ENCODE results near the gene HPCAL1. TPM values are rescaled to one million over a fixed set of nuclear protein-coding genes. Genes with fewer than 3 reads are reported as not detected.

Gene HPCAL1
- total RNA-seq, 1 donor from 2014 or later = 401 TPM

DNA sequence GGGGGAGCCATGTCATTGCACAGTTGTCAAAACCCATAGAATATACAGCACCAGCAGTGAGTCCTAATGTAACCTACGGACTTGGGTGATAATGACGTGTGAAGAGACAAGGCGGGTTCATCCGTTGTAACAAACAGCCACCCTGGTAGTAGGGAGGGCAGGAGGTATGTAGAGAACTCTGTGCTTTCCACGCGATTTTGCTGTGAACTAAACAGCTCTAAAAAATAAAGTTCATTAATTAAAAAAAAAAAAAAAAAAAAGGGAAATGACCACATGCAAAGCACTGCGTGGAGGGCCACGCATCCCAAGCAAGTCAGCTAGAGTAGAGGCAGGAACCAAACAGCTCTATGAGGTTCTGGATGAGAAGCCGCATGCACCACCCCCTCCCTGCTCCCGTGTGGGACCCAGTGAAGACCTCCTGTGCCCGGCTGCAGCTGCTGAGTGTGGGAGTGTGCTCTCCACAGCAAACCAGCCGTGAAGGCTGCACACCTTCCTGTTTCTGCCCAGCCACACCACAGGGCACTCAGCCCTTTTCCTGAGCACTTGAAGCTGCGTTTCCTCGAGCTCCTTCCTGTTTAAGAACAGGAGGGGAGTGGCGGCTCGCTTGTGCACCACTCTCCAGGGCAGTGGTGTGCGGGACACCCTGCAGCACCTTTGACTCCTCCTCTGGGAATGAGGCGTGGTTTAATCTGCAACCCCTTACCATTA is 79.8 kb downstream of the HPCAL1 start:
- intact Hi-C loops (cut with DNase I) = no loop called here
- TF ChIP-seq, protein P1, sequence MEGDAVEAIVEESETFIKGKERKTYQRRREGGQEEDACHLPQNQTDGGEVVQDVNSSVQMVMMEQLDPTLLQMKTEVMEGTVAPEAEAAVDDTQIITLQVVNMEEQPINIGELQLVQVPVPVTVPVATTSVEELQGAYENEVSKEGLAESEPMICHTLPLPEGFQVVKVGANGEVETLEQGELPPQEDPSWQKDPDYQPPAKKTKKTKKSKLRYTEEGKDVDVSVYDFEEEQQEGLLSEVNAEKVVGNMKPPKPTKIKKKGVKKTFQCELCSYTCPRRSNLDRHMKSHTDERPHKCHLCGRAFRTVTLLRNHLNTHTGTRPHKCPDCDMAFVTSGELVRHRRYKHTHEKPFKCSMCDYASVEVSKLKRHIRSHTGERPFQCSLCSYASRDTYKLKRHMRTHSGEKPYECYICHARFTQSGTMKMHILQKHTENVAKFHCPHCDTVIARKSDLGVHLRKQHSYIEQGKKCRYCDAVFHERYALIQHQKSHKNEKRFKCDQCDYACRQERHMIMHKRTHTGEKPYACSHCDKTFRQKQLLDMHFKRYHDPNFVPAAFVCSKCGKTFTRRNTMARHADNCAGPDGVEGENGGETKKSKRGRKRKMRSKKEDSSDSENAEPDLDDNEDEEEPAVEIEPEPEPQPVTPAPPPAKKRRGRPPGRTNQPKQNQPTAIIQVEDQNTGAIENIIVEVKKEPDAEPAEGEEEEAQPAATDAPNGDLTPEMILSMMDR (IDR thresholded peaks at IDR 0.05) = no peak
- Histone ChIP-seq H3K27me3 (no peaks in the 10 kb centered on the region), H3K4me3 (no peak overlapping the region), H3K27ac (no peak overlapping the region), H3K36me3 (no peaks in the 10 kb centered on the region), H3K4me1 (no peaks in the 10 kb centered on the region), H3K9me3 (no peaks in the 10 kb centered on the region)
- DNase-seq (ENCODE audit: low spot score in 2 of 2) = no peak

DNA sequence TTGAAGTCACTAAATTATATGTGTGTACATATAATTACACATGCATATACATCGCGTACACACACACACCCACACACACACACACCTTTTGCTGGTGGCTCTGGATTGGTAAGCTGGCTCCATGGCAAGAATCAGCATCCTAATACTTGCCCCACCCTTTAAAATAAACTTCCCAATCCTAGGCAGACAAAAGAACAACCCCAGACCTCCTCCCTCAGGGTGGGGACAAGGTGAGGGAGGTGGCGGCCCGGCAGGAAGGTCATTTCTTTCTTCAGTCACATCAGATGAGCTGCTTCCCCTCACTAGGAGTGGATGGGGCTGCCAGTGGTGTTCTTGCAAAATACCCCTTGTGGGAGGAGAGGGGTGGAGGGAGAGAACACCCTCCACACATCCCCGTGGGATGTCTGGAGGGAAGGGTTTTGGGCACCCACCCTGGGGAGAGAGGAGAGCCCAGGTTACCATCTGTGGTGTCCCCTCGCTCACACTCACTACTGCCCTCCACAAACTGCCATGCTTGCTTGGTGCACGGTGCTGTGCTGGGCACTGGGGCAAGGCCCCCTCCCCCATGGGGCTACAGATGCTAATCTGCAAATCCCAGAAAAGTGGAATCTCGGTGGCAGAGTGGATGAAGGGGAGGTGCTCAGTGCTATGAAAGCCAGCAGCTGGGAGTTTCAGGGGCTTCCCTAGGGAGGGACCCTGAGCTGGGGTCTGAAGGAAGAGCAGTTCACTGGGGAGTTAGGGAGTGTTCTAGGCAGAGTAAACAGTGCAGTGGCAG is 81.4 kb downstream of the HPCAL1 start:
- TF ChIP-seq, protein P1 (IDR thresholded peaks at IDR 0.05) = no peak
- Histone ChIP-seq H3K27ac (no peak overlapping the region), H3K36me3 (no peaks in the 10 kb centered on the region), H3K4me3 (no peak overlapping the region), H3K4me1 (no peaks in the 10 kb centered on the region), H3K27me3 (no peaks in the 10 kb centered on the region), H3K9me3 (no peaks in the 10 kb centered on the region)
- intact Hi-C loops (cut with DNase I) = no loop called here
- DNase-seq (ENCODE audit: low spot score in 2 of 2) = no peak

DNA sequence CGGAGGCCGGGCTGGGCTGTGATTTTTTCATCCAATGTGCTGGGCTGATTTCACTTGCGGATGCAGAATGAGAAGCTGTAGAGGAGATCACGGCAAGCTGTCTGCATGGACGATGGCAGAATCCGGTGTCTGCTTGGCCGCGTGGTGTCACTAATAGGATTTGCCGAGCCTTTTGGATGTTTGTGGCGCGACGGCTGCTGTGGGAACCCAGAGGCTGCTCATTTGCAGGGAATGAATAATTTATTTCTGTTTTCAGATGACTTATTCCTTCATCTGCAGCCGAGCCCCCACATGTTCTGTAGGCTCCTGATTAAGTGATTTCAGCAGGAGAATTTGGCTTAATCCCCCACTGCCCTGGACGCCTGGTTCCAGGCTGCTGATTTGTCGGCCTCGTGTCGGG is 82.8 kb downstream of the HPCAL1 start:
- peaks cover 0 to 3% of the 10 kb centered on the region in 2 donors for H3K4me1 ChIP-seq
- no peak overlapping the region for H3K27ac ChIP-seq
- no peaks in the 10 kb centered on the region for H3K36me3 ChIP-seq
- DNase-seq (ENCODE audit: low spot score in 2 of 2) = no peak
- TF ChIP-seq, protein P1 (IDR thresholded peaks at IDR 0.05) = no peak
- H3K9me3 ChIP-seq = no peaks in the 10 kb centered on the region
- no peak overlapping the region for H3K4me3 ChIP-seq
- intact Hi-C loops (cut with DNase I) = no loop called here
- H3K27me3 ChIP-seq = no peaks in the 10 kb centered on the region

DNA sequence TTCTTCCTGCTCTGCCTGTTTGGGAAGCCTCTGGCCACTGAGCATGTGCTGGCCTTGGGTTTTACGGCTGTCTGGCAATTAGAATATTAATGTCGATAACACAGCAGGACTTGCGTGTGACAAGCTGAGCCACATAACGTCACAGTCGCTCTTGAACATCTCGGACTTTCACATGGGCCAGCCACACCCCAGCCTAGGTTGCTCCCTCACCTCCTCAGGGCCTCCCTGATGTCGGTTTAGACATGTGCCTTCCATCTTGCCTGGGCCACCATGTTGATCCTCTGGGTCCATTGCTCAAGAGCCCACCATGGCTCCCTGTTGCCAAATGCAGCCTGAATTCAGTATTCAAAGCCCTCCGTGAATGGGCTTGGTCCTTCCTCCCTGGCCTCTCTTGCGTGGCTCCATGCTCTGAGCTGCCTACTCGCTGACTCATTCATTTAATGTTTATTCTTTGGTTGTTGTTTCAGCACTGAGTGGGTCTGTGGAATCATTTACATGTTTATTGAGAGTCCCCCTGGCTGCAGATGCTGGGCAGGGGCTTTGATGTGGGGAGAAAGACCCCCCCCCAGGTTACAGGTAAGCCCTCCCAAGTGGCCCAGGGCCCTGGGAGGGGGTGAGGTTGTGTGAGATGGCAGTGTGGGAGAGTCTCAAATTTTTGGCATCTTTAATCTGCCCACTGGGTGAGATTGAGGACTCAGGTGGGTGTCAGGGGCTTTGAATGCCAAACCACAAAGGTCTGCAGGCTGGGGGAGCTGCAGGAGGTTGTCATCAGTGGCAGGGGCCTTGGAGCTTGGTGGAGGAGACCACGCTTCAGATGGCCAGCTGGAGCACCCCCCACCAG is 83.4 kb downstream of the HPCAL1 start:
- DNase-seq (ENCODE audit: low spot score in 2 of 2) = no peak
- Histone ChIP-seq H3K27ac (no peak overlapping the region), H3K4me1 (peaks cover 0 to 3% of the 10 kb centered on the region in 2 donors), H3K36me3 (no peaks in the 10 kb centered on the region), H3K27me3 (no peaks in the 10 kb centered on the region), H3K4me3 (no peak overlapping the region), H3K9me3 (no peaks in the 10 kb centered on the region)
- TF ChIP-seq, protein P1 (IDR thresholded peaks at IDR 0.05) = no peak
- intact Hi-C loops (cut with DNase I) = no loop called here

DNA sequence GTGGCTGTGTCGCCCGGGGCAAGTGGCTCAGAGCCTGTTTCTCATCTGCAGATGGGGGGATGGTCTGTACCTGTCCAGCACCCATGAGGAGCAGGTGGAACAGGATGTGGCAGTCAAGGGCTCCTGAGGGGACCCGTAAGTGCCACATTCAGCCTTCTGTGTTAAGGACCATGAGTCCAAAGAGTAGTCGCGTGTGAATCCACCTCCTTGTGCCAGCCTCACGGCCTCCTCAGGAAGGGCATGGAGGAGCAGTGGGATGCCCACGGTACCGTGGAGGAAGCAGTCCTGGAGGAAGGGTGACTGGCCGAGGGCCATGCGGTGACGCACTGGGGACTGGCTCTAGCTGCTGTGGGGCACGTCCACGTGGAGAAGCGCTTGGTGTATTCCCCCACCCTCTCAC is 84.3 kb downstream of the HPCAL1 start:
- no peak overlapping the region for H3K4me3 ChIP-seq
- H3K27me3 ChIP-seq = no peaks in the 10 kb centered on the region
- no peak for DNase-seq (ENCODE audit: low spot score in 2 of 2)
- intact Hi-C loops (cut with DNase I) = no loop called here
- H3K4me1 ChIP-seq = peaks cover 0 to 3% of the 10 kb centered on the region in 2 donors
- H3K9me3 ChIP-seq = no peaks in the 10 kb centered on the region
- TF ChIP-seq, protein P1 (IDR thresholded peaks at IDR 0.05) = no peak
- no peak overlapping the region for H3K27ac ChIP-seq
- H3K36me3 ChIP-seq = no peaks in the 10 kb centered on the region
